Mesenchymal stem cell (in vitro differentiated cells and primary cell): ENCODE data around the gene TERT.
"Not testable (repeated sequence)": the region's sequence is repeated elsewhere in the genome, so short reads cannot be mapped to it uniquely, and the experiment has no call there.

Experiments
- DNase-seq: peaks from one replicate; pipeline ENCODE4 v3.0.0-alpha.2; 2013
- H2AFZ ChIP-seq: one replicate; pipeline ENCODE4 v1.6.1; 2013; ENCODE audit warnings: low read depth, mild to moderate bottlenecking, control low read depth, inconsistent platforms, low read length, moderate library complexity
- H2AK5ac ChIP-seq: 2 replicates; pipeline ENCODE4 v1.6.1; 2013; ENCODE audit warnings: low read length, moderate library complexity, mild to moderate bottlenecking, inconsistent platforms; ENCODE audit not compliant: severe bottlenecking
- H2BK120ac ChIP-seq: one replicate; pipeline ENCODE4 v1.6.1; 2013; ENCODE audit warnings: low read depth, mild to moderate bottlenecking, inconsistent platforms, low read length, moderate library complexity
- H2BK12ac ChIP-seq, 2 experiments: one replicate each; pipeline ENCODE4 v1.6.1; 2013; ENCODE audit warnings: inconsistent platforms in 2 of 2, low read length in 2 of 2, mild to moderate bottlenecking in 2 of 2, moderate library complexity in 2 of 2, control low read depth in 1 of 2
- H2BK15ac ChIP-seq: one replicate; pipeline ENCODE4 v1.6.1; 2013; ENCODE audit warnings: mild to moderate bottlenecking, low read depth, inconsistent platforms; ENCODE audit not compliant: poor library complexity, severe bottlenecking
- H2BK5ac ChIP-seq: 2 replicates; pipeline ENCODE4 v1.6.1; 2013; ENCODE audit warnings: low read depth, mild to moderate bottlenecking, low read length, control low read depth, inconsistent platforms; ENCODE audit not compliant: poor library complexity, severe bottlenecking
- H3K14ac ChIP-seq, 2 experiments: one replicate each; pipeline ENCODE4 v1.6.1; 2013; ENCODE audit warnings: inconsistent platforms in 2 of 2, low read length in 2 of 2, control low read depth in 1 of 2, mild to moderate bottlenecking in 1 of 2, moderate library complexity in 1 of 2
- H3K18ac ChIP-seq, 2 experiments: one replicate each; pipeline ENCODE4 v1.6.1; 2013; ENCODE audit warnings: inconsistent platforms in 2 of 2, low read length in 2 of 2, control low read depth in 1 of 2, low read depth in 1 of 2, mild to moderate bottlenecking in 1 of 2
- H3K23ac ChIP-seq, 2 experiments: one replicate each; pipeline ENCODE4 v1.6.1; 2013; ENCODE audit warnings: inconsistent platforms in 2 of 2, low read length in 2 of 2, mild to moderate bottlenecking in 2 of 2, moderate library complexity in 2 of 2, control low read depth in 1 of 2
- H3K27ac ChIP-seq: 2 replicates; pipeline ENCODE4 v1.5.1; 2013; ENCODE audit warnings: mild to moderate bottlenecking, moderate library complexity, low read length, control low read depth, inconsistent platforms; ENCODE audit not compliant: poor library complexity, severe bottlenecking
- H3K27me3 ChIP-seq, 2 experiments: 2 replicates each; pipeline versions ENCODE4 v1.6.1 to v1.7.0; 2013; ENCODE audit warnings: low read length in 2 of 2, mild to moderate bottlenecking in 2 of 2, moderate library complexity in 2 of 2, control low read depth in 1 of 2, inconsistent platforms in 1 of 2; ENCODE audit not compliant: control insufficient read depth in 1 of 2, insufficient read depth in 1 of 2
- H3K36me3 ChIP-seq, 2 experiments: 2 replicates each; pipeline versions ENCODE4 v1.6.1 to v1.7.0; 2013; ENCODE audit warnings: low read length in 2 of 2, control low read depth in 1 of 2, inconsistent platforms in 1 of 2, low read depth in 1 of 2, mild to moderate bottlenecking in 1 of 2; ENCODE audit not compliant: insufficient read depth in 2 of 2, control insufficient read depth in 1 of 2
- H3K4ac ChIP-seq, 2 experiments: one replicate each; pipeline ENCODE4 v1.6.1; 2013; ENCODE audit warnings: inconsistent platforms in 2 of 2, low read length in 2 of 2, mild to moderate bottlenecking in 2 of 2, moderate library complexity in 2 of 2, control low read depth in 1 of 2, low read depth in 1 of 2
- H3K4me1 ChIP-seq: 2 replicates; pipeline ENCODE4 v1.6.1; 2013; ENCODE audit warnings: low read depth, low read length, control low read depth; ENCODE audit not compliant: control insufficient read depth, insufficient read depth
- H3K4me2 ChIP-seq: 2 replicates; pipeline ENCODE4 v1.6.1; 2013; ENCODE audit warnings: low read length, mild to moderate bottlenecking, inconsistent platforms; ENCODE audit not compliant: poor library complexity, severe bottlenecking
- H3K4me3 ChIP-seq, 2 experiments: 2 replicates each; pipeline versions ENCODE4 v1.5.1 to v1.7.0; 2013; ENCODE audit warnings: low read length in 2 of 2, mild to moderate bottlenecking in 2 of 2, control low read depth in 1 of 2, low read depth in 1 of 2; ENCODE audit not compliant: insufficient read depth in 1 of 2
- H3K79me1 ChIP-seq: replicated peaks from 2 replicates; pipeline ENCODE4 v1.6.1; 2013; ENCODE audit warnings: mild to moderate bottlenecking, control low read depth, low read length, inconsistent platforms; ENCODE audit not compliant: poor library complexity, severe bottlenecking
- H3K9ac ChIP-seq: 2 replicates; pipeline ENCODE4 v1.7.0; 2013; ENCODE audit warnings: mild to moderate bottlenecking, low read length, moderate library complexity
- H3K9me3 ChIP-seq: 2 replicates; pipeline ENCODE4 v1.7.0; 2013; ENCODE audit warnings: mild to moderate bottlenecking, low read length; ENCODE audit not compliant: control insufficient read depth
- H4K8ac ChIP-seq: one replicate; pipeline ENCODE4 v1.6.1; 2013; ENCODE audit warnings: inconsistent platforms, mild to moderate bottlenecking, low read length, moderate library complexity
- H4K91ac ChIP-seq: one replicate; pipeline ENCODE4 v1.6.1; 2013; ENCODE audit warnings: mild to moderate bottlenecking, low read length, inconsistent platforms
- WGBS: methylation state at CpG from one replicate; pipeline ENCODE4 v1.1.7; 2013; ENCODE audit warnings: mixed read lengths; 5-methylcytosine and 5-hydroxymethylcytosine counted together

Gene TERT

DNA sequence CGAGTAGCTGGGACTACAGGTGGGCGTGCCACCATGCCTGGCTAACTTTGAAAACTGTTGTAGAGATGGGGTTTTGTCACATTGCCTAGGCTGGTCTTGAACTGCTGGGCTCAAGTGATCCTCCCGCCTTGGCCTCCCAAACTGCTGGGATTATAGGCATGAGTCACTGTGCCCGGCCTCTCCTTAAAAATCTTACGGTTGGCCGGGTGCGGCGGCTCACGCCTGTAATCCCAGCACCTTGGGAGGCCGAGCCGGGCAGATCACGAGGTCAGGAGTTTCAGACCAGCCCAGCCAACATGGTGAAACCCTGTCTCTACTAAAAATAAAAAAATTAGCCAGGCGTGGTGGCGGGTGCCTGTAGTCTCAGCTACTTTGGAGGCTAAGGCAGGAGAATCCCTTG lies 47.8 kb upstream of the TERT start:
- not testable (repeated sequence) for H3K4me2 ChIP-seq, H2BK12ac ChIP-seq, H4K8ac ChIP-seq, H3K4ac ChIP-seq, H3K27ac ChIP-seq, H3K18ac ChIP-seq, H2BK15ac ChIP-seq, H3K27me3 ChIP-seq, H2BK5ac ChIP-seq, H3K9me3 ChIP-seq, H2AK5ac ChIP-seq, H2BK120ac ChIP-seq, DNase-seq, H3K9ac ChIP-seq, H3K4me3 ChIP-seq, H3K14ac ChIP-seq, H4K91ac ChIP-seq, H2AFZ ChIP-seq, H3K23ac ChIP-seq
- WGBS, result 96% methylated on average over 14 of the region's 14 CpGs
- Histone ChIP-seq H3K4me1 (peaks cover 20% of the 10 kb centered on the region), H3K36me3 (peaks cover 47 to 54% of the 10 kb centered on the region in 2 experiments), H3K79me1 (peaks cover 51% of the 10 kb centered on the region)

DNA sequence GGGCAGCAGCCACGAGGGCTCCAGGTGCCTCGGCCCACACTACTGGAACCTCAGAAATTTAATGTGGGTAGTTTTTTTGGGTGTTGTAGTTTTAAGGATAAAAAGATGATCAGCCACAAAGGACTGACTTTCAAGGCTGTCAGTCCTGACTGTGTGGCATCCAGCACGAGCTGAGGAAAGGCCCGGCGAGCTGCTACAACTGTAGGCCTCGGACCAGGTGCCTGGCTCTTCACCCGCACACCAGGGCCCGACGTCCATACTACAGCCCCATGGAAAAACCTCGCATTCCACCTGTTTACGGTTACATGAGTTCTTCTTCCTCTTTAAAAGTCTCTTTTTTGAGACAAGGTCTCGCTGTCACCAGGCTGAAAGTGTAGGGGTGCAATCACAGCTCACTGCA lies 47.4 kb upstream of the TERT start:
- no peaks in the 10 kb centered on the region for H3K9me3 ChIP-seq
- no peak overlapping the region for H3K23ac ChIP-seq

DNA sequence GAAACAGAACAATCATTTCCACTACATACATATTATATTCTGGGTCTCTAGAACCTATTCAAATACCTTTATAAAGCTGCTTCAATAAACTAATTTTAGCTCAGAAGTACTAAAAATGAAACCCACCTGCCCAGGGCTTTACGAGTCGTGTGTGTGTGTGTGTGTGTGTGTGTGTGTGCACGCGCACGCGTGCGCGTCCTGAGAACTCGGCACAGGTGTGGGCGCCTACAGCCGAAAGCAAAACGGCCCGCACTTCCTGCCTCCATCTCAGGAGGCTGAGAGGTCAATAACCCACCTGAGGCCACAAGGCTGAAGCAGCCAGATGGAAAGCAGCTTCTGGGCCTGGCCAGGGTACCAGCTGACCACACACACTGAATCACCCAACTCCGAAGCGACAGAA lies 47.0 kb upstream of the TERT start:
- H2BK5ac ChIP-seq, result no peak overlapping the region
- no peaks in the 10 kb centered on the region for H3K27me3 ChIP-seq
- H3K23ac ChIP-seq, result no peak overlapping the region
- no peak overlapping the region for H2BK120ac ChIP-seq
- H3K14ac ChIP-seq, result no peak overlapping the region
- H2AFZ ChIP-seq, result no peak overlapping the region
- H3K4me1 ChIP-seq, result peaks cover 24% of the 10 kb centered on the region
- no peaks in the 10 kb centered on the region for H3K9me3 ChIP-seq
- no peak overlapping the region for H3K4me2 ChIP-seq
- H2BK15ac ChIP-seq, result no peak overlapping the region
- no peak overlapping the region for H2AK5ac ChIP-seq
- H3K4me3 ChIP-seq, result no peak overlapping the region
- H3K9ac ChIP-seq, result no peak overlapping the region
- no peak overlapping the region for H3K4ac ChIP-seq
- no peak overlapping the region for H4K8ac ChIP-seq
- no peak overlapping the region for H3K27ac ChIP-seq
- WGBS, result 96% methylated on average over 15 of the region's 15 CpGs
- H2BK12ac ChIP-seq, result no peak overlapping the region
- no peak overlapping the region for H4K91ac ChIP-seq
- H3K79me1 ChIP-seq, result peaks cover 58% of the 10 kb centered on the region
- peaks cover 55 to 60% of the 10 kb centered on the region in 2 experiments for H3K36me3 ChIP-seq
- no peak overlapping the region for H3K18ac ChIP-seq
- no peak for DNase-seq

More for the DNA sequence above, 47.4 kb upstream of the TERT start:
- H3K4ac ChIP-seq, result no peak overlapping the region
- H2BK15ac ChIP-seq, result no peak overlapping the region
- 96% methylated on average over 12 of the region's 12 CpGs for WGBS
- H3K18ac ChIP-seq, result no peak overlapping the region
- no peak overlapping the region for H3K27ac ChIP-seq
- H2BK12ac ChIP-seq, result no peak overlapping the region
- peaks cover 51 to 59% of the 10 kb centered on the region in 2 experiments for H3K36me3 ChIP-seq
- no peak overlapping the region for H2AK5ac ChIP-seq
- no peak for DNase-seq
- H2BK5ac ChIP-seq, result no peak overlapping the region
- H3K27me3 ChIP-seq, result no peaks in the 10 kb centered on the region
- no peak overlapping the region for H4K8ac ChIP-seq
- peaks cover 56% of the 10 kb centered on the region for H3K79me1 ChIP-seq
- H2BK120ac ChIP-seq, result no peak overlapping the region
- H3K4me3 ChIP-seq, result no peak overlapping the region
- H3K4me2 ChIP-seq, result no peak overlapping the region
- no peak overlapping the region for H4K91ac ChIP-seq
- H3K14ac ChIP-seq, result no peak overlapping the region
- H3K9ac ChIP-seq, result no peak overlapping the region
- H3K4me1 ChIP-seq, result peaks cover 24% of the 10 kb centered on the region
- no peak overlapping the region for H2AFZ ChIP-seq

DNA sequence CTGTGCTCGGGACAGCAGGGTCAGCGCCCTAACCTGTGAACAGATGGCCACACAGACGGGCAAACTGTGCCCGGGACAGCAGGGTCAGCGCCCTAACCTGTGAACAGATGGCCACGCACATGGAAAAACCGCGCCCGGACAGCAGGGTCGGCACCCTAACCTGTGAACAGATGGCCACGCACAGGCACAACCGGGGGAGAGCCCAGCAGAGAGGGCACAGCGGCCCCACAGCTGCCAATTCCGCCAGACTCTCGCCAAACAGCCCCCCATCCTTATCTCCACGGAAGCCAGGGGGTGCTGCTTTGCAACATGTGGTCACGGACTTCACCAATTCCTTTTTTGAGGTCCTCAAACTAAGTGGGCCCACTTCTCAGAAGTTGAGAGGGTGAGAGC lies 44.9 kb upstream of the TERT start:
- H2BK120ac ChIP-seq, H3K23ac ChIP-seq, H3K27me3 ChIP-seq, DNase-seq, H3K27ac ChIP-seq, H3K4me3 ChIP-seq, H3K9me3 ChIP-seq, H4K8ac ChIP-seq, H2BK15ac ChIP-seq, H3K14ac ChIP-seq, H2BK12ac ChIP-seq, H2AFZ ChIP-seq, H2AK5ac ChIP-seq, H3K18ac ChIP-seq, H2BK5ac ChIP-seq, H3K4me2 ChIP-seq, H3K9ac ChIP-seq, H4K91ac ChIP-seq, H3K4ac ChIP-seq: not testable (repeated sequence)
- peaks cover 76 to 80% of the 10 kb centered on the region in 2 experiments for H3K36me3 ChIP-seq
- peaks cover 16% of the 10 kb centered on the region for H3K4me1 ChIP-seq
- WGBS, result 95% methylated on average over 13 of the region's 17 CpGs
- peaks cover 61% of the 10 kb centered on the region for H3K79me1 ChIP-seq
